ENCODE measurements around the gene DNASE1.

DNA sequence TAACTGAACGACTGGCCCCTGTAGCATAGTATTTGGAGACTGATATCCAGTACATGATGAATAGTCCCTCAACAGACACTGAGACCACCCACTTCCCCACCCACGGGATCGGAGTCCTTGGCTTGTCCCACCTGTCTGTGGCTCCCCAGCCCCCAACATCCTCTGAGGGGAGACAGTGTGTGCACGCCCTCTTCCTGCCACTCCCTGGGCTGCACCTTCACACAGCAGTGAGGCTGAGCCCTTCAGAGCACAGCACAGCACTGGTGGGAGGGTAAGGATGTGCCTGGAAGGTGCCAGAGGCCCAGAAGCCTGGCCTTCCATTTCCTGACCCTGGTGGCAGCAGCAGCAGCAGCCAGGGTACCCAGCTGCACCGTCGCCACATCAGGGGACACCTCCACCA lies 11.0 kb downstream of the DNASE1 start:
- TF ChIP-seq IRF2 (CRISPR knock-in tag; IDR thresholded peaks at IDR 0.05; ENCODE audit: borderline replicate concordance, low read depth) (no peak), CREB1 (CRISPR knock-in tag; IDR thresholded peaks at IDR 0.05) (no peak), OVOL2 (CRISPR knock-in tag; IDR thresholded peaks at IDR 0.05; ENCODE audit: borderline replicate concordance) (no peak), NR2C2 (CRISPR knock-in tag; IDR thresholded peaks at IDR 0.05) (no peak), NFE2L1 (CRISPR knock-in tag; IDR thresholded peaks at IDR 0.05) (no peak), MYBL2 (CRISPR knock-in tag; IDR thresholded peaks at IDR 0.05) (no peak), FOXK1 (CRISPR knock-in tag; IDR thresholded peaks at IDR 0.05) (no peak)
- TF ChIP-seq, protein P1, sequence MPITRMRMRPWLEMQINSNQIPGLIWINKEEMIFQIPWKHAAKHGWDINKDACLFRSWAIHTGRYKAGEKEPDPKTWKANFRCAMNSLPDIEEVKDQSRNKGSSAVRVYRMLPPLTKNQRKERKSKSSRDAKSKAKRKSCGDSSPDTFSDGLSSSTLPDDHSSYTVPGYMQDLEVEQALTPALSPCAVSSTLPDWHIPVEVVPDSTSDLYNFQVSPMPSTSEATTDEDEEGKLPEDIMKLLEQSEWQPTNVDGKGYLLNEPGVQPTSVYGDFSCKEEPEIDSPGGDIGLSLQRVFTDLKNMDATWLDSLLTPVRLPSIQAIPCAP (CRISPR knock-in tag; IDR thresholded peaks at IDR 0.05), result no peak
- TF ChIP-seq, protein P2, sequence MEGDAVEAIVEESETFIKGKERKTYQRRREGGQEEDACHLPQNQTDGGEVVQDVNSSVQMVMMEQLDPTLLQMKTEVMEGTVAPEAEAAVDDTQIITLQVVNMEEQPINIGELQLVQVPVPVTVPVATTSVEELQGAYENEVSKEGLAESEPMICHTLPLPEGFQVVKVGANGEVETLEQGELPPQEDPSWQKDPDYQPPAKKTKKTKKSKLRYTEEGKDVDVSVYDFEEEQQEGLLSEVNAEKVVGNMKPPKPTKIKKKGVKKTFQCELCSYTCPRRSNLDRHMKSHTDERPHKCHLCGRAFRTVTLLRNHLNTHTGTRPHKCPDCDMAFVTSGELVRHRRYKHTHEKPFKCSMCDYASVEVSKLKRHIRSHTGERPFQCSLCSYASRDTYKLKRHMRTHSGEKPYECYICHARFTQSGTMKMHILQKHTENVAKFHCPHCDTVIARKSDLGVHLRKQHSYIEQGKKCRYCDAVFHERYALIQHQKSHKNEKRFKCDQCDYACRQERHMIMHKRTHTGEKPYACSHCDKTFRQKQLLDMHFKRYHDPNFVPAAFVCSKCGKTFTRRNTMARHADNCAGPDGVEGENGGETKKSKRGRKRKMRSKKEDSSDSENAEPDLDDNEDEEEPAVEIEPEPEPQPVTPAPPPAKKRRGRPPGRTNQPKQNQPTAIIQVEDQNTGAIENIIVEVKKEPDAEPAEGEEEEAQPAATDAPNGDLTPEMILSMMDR (IDR thresholded peaks at IDR 0.05), result no peak
- TF ChIP-seq, protein P3, sequence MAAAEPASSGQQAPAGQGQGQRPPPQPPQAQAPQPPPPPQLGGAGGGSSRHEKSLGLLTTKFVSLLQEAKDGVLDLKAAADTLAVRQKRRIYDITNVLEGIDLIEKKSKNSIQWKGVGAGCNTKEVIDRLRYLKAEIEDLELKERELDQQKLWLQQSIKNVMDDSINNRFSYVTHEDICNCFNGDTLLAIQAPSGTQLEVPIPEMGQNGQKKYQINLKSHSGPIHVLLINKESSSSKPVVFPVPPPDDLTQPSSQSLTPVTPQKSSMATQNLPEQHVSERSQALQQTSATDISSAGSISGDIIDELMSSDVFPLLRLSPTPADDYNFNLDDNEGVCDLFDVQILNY (CRISPR knock-in tag; IDR thresholded peaks at IDR 0.05), result no peak
- TF ChIP-seq, protein P4, sequence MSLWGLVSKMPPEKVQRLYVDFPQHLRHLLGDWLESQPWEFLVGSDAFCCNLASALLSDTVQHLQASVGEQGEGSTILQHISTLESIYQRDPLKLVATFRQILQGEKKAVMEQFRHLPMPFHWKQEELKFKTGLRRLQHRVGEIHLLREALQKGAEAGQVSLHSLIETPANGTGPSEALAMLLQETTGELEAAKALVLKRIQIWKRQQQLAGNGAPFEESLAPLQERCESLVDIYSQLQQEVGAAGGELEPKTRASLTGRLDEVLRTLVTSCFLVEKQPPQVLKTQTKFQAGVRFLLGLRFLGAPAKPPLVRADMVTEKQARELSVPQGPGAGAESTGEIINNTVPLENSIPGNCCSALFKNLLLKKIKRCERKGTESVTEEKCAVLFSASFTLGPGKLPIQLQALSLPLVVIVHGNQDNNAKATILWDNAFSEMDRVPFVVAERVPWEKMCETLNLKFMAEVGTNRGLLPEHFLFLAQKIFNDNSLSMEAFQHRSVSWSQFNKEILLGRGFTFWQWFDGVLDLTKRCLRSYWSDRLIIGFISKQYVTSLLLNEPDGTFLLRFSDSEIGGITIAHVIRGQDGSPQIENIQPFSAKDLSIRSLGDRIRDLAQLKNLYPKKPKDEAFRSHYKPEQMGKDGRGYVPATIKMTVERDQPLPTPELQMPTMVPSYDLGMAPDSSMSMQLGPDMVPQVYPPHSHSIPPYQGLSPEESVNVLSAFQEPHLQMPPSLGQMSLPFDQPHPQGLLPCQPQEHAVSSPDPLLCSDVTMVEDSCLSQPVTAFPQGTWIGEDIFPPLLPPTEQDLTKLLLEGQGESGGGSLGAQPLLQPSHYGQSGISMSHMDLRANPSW (CRISPR knock-in tag; conservative IDR thresholded peaks at IDR 0.05; ENCODE audit: low read depth), result no peak
- TF ChIP-seq, protein P5, sequence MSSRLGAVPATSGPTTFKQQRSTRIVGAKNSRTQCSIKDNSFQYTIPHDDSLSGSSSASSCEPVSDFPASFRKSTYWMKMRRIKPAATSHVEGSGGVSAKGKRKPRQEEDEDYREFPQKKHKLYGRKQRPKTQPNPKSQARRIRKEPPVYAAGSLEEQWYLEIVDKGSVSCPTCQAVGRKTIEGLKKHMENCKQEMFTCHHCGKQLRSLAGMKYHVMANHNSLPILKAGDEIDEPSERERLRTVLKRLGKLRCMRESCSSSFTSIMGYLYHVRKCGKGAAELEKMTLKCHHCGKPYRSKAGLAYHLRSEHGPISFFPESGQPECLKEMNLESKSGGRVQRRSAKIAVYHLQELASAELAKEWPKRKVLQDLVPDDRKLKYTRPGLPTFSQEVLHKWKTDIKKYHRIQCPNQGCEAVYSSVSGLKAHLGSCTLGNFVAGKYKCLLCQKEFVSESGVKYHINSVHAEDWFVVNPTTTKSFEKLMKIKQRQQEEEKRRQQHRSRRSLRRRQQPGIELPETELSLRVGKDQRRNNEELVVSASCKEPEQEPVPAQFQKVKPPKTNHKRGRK (CRISPR knock-in tag; IDR thresholded peaks at IDR 0.05; ENCODE audit: borderline replicate concordance), result no peak

Measured in WTC11 (cell line).